Endodermal cell (in vitro differentiated cells): ENCODE measurements around the gene IL36RN. TPM values are rescaled to one million over a fixed set of nuclear protein-coding genes. Genes with fewer than 3 reads are reported as not detected.

Experiments used
- DNase-seq: peaks from one replicate; pipeline ENCODE4 v3.0.0-alpha.2; 2017
- H3K27ac ChIP-seq: 2 replicates; pipeline ENCODE4 v1.5.1; 2013; ENCODE audit warnings: mild to moderate bottlenecking, low read depth, low read length, moderate library complexity
- H3K27me3 ChIP-seq: 2 replicates; pipeline ENCODE4 v1.6.1; 2013; ENCODE audit warnings: mild to moderate bottlenecking, low read length, moderate library complexity; ENCODE audit not compliant: insufficient read depth, control insufficient read depth, poor library complexity, severe bottlenecking
- H3K36me3 ChIP-seq: 2 replicates; pipeline ENCODE4 v1.7.0; 2013; ENCODE audit warnings: mild to moderate bottlenecking, low read length, moderate library complexity; ENCODE audit not compliant: control insufficient read depth, insufficient read depth
- H3K4me1 ChIP-seq: one replicate; pipeline ENCODE4 v1.7.0; 2013; ENCODE audit warnings: low read length; ENCODE audit not compliant: control insufficient read depth, insufficient read depth
- H3K4me3 ChIP-seq: 2 replicates; pipeline ENCODE4 v1.5.1; 2013; ENCODE audit warnings: mild to moderate bottlenecking, low read length, moderate library complexity
- H3K9ac ChIP-seq: 2 replicates; pipeline ENCODE4 v1.6.1; 2013; ENCODE audit warnings: mild to moderate bottlenecking, low read length, moderate library complexity; ENCODE audit not compliant: poor library complexity, severe bottlenecking; ENCODE audit errors: extremely low read depth
- H3K9me3 ChIP-seq: 2 replicates; pipeline ENCODE4 v1.6.1; 2013; ENCODE audit warnings: mild to moderate bottlenecking, low read length, moderate library complexity; ENCODE audit not compliant: control insufficient read depth
- H3K27ac Mint-ChIP-seq: 2 replicates; pipeline ENCODE4 v1.8.0; 2020; ENCODE audit warnings: mixed read lengths
- H3K27me3 Mint-ChIP-seq: 2 replicates; pipeline ENCODE4 v1.8.0; 2021; ENCODE audit warnings: mild to moderate bottlenecking, mixed read lengths; ENCODE audit not compliant: insufficient read depth
- H3K36me3 Mint-ChIP-seq: 2 replicates; pipeline ENCODE4 v1.8.0; 2020; ENCODE audit warnings: low read depth, mixed read lengths
- H3K4me1 Mint-ChIP-seq: 2 replicates; pipeline ENCODE4 v1.8.0; 2020; ENCODE audit warnings: mixed read lengths
- H3K4me3 Mint-ChIP-seq: 2 replicates; pipeline ENCODE4 v1.8.0; 2020; ENCODE audit warnings: mild to moderate bottlenecking, moderate library complexity, mixed read lengths
- H3K9me3 Mint-ChIP-seq: 2 replicates; pipeline ENCODE4 v1.8.0; 2020; ENCODE audit warnings: mild to moderate bottlenecking, mixed read lengths
- CTCF ChIP-seq: fragments of 200-600 bp; sonication (generic); conservative IDR thresholded peaks from 2 replicates; pipeline ENCODE4 v1.5.0; 2021; ENCODE audit warnings: antibody characterized with exemption, mild to moderate bottlenecking
- WGBS, 2 experiments: methylation state at CpG; one replicate each; pipeline versions ENCODE4 v1.1.5 to v1.1.7; 2013; ENCODE audit warnings: missing lambda C conversion rate in 2 of 2, mixed read lengths in 1 of 2; ENCODE audit not compliant: insufficient coverage in 1 of 2, insufficient read length in 1 of 2; 5-methylcytosine and 5-hydroxymethylcytosine counted together
- total RNA-seq, 2 donors: library from RNA; stranded (reverse); fragmentation: NEBNext Ultra II Directional in 1 of 2; extraction: Animal tissue kit (Norgen Biotek cat#: 25700) in 1 of 2; gene quantifications; 2 replicates in 1 of 2; 3 replicates in 1 of 2; pipeline ENCODE4 v1.2.1, GENCODE V29; 2021

IL36RN gene
- total RNA-seq, 2 donors from 2014 or later: not detected

- Histone ChIP-seq H3K36me3 (no peaks in the 10 kb centered on the region), H3K9me3 (peaks cover 28% of the 10 kb centered on the region), H3K4me1 (no peaks in the 10 kb centered on the region), H3K9ac (no peak overlapping the region), H3K4me3 (no peak overlapping the region), H3K27me3 (peaks cover 55% of the 10 kb centered on the region), H3K27ac (no peak overlapping the region)
- Mint-ChIP-seq H3K4me3 (no peak overlapping the region), H3K27ac (no peak overlapping the region), H3K9me3 (peaks cover 22% of the 10 kb centered on the region), H3K4me1 (peaks cover 9% of the 10 kb centered on the region), H3K36me3 (no peaks in the 10 kb centered on the region), H3K27me3 (peaks cover 56% of the 10 kb centered on the region)
- no peak for TF ChIP-seq CTCF
- 91 to 100% methylated on average over 4 of the region's 4 CpGs for WGBS, 2 experiments
- no peak for DNase-seq
These were observed 44.3 kb downstream of the IL36RN start for GRCh38 chr2:113103277-113103676.

DNA sequence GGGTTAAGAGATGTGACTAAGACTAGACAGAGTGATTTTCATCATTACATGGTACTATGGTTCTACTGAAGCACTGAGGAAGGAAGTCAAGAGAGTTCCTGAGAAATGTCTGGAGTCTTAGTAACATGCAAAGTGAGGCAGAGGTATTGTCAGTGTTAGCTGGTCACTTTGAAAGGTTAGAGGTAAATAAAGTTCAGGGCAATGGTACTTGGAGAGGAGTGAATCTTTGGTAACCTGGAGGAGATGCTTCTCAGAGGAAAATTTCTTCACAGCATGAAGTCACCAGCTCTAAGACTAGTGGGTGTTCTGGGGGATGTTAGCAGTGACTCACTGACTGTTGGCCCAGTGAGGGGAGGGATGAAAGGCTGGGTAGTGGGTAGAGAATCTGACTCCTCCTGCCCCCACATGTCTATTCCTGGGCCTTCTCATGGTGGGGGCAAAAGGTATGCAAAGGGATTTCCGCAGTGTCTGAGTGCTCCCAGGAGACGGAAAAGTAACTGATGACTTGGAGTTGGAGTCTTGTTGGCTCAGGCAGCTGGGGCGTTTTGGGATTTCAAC, 45.1 kb downstream of the IL36RN start:
- H3K27me3 Mint-ChIP-seq: peaks cover 54% of the 10 kb centered on the region

DNA sequence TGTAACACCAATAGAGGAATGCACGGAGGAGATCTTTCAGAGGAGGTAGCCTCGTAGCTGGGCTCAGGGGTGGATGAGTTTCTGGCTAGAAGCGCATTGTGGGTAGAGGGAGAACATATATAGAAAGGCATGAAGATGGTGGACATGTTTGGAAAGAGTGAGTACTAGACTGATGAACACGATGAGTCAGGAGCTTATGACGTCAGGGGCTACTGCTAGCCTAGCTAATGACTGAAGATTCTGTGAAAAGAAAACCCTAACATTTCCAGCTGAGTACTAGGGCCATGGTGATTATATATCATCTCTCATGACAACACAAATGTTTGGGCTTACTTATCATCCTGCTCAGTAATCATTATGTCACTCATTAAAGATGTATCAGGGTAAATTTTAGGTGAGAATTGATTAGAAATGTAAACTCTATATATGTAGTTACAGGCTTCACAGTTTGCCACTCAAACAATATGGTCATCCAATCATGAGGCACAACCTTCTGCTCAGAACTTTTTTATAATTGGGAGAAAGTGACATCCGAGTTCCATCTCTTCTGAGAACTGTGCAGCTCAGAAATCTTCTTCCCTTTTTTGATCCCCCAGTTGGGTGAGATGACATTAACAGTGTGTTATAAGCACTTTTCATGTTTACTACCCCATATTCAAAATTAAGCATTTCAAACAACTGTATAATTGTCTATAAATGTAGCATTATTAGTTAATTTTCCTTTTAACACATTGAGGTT, 46.2 kb downstream of the IL36RN start:
- Histone ChIP-seq H3K4me3 (no peak overlapping the region), H3K27ac (no peak overlapping the region), H3K36me3 (no peaks in the 10 kb centered on the region), H3K9me3 (peaks cover 28% of the 10 kb centered on the region), H3K9ac (no peak overlapping the region), H3K4me1 (no peaks in the 10 kb centered on the region), H3K27me3 (peaks cover 73% of the 10 kb centered on the region)
- no peaks in the 10 kb centered on the region for H3K36me3 Mint-ChIP-seq
- TF ChIP-seq CTCF: no peak
- DNase-seq: no peak
- H3K4me3 Mint-ChIP-seq: no peak overlapping the region
- H3K27ac Mint-ChIP-seq: no peak overlapping the region
- peaks cover 63% of the 10 kb centered on the region for H3K27me3 Mint-ChIP-seq
- peaks cover 20% of the 10 kb centered on the region for H3K9me3 Mint-ChIP-seq
- 69 to 86% methylated on average over 4 to 6 of the region's 6 CpGs for WGBS, 2 experiments
- peaks cover 18% of the 10 kb centered on the region for H3K4me1 Mint-ChIP-seq

More for the DNA sequence above, 45.1 kb downstream of the IL36RN start:
- peaks cover 28% of the 10 kb centered on the region for H3K9me3 ChIP-seq
- H3K9ac ChIP-seq: no peak overlapping the region
- no peak overlapping the region for H3K4me3 ChIP-seq
- H3K36me3 ChIP-seq: no peaks in the 10 kb centered on the region
- peaks cover 62% of the 10 kb centered on the region for H3K27me3 ChIP-seq
- no peak for DNase-seq
- Mint-ChIP-seq H3K4me1 (peaks cover 13% of the 10 kb centered on the region), H3K36me3 (no peaks in the 10 kb centered on the region), H3K9me3 (peaks cover 20% of the 10 kb centered on the region), H3K4me3 (no peak overlapping the region), H3K27ac (no peak overlapping the region)
- no peak for TF ChIP-seq CTCF
- 89 to 92% methylated on average over 2 to 3 of the region's 3 CpGs for WGBS, 2 experiments
- no peak overlapping the region for H3K27ac ChIP-seq
- H3K4me1 ChIP-seq: no peaks in the 10 kb centered on the region
